ENCODE measurements around the gene SCYGR8. TPM values are rescaled to one million over a fixed set of nuclear protein-coding genes. Genes with fewer than 3 reads are reported as not detected.

SCYGR8 gene
- total RNA-seq, 2 experiments from 2014 or later, result not detected

- H3K27ac Mint-ChIP-seq, result no peak overlapping the region
- DNase-seq, result no peak
- peaks cover 24% of the 10 kb centered on the region for H3K27me3 Mint-ChIP-seq
- H3K36me3 Mint-ChIP-seq, result peaks cover 2% of the 10 kb centered on the region
- H3K4me1 Mint-ChIP-seq, result peaks cover 18% of the 10 kb centered on the region
- no peaks in the 10 kb centered on the region for H3K9me3 Mint-ChIP-seq
- H3K4me3 Mint-ChIP-seq, result no peak overlapping the region
These were observed 35.4 kb downstream of the SCYGR8 start for GRCh38 chr2:227780981-227781615.

GRCh38 chr2:227781841-227782240, 36.1 kb downstream of the SCYGR8 start:
- Mint-ChIP-seq H3K4me1 (peaks cover 14% of the 10 kb centered on the region), H3K9me3 (no peaks in the 10 kb centered on the region), H3K4me3 (no peak overlapping the region), H3K27me3 (peaks cover 30% of the 10 kb centered on the region), H3K27ac (no peak overlapping the region), H3K36me3 (peaks cover 2% of the 10 kb centered on the region)
- DNase-seq, result no peak

- Mint-ChIP-seq H3K4me3 (no peak overlapping the region), H3K9me3 (no peaks in the 10 kb centered on the region), H3K36me3 (peaks cover 2% of the 10 kb centered on the region), H3K27ac (peak overlapping the region; percentile 82), H3K27me3 (peaks cover 35% of the 10 kb centered on the region), H3K4me1 (peaks cover 14% of the 10 kb centered on the region)
- DNase-seq, result no peak
These were observed 37.1 kb downstream of the SCYGR8 start for GRCh38 chr2:227782804-227783203.

GRCh38 chr2:227783404-227784138, 37.9 kb downstream of the SCYGR8 start:
- Mint-ChIP-seq H3K27me3 (peaks cover 39% of the 10 kb centered on the region), H3K4me3 (peak overlapping the region; percentile 63), H3K36me3 (peaks cover 2% of the 10 kb centered on the region), H3K27ac (peak overlapping the region; percentile 82), H3K9me3 (no peaks in the 10 kb centered on the region), H3K4me1 (peaks cover 14% of the 10 kb centered on the region)
- peak; percentile 20 for DNase-seq

GRCh38 chr2:227785293-227785692, 39.6 kb downstream of the SCYGR8 start:
- Mint-ChIP-seq H3K27ac (no peak overlapping the region), H3K9me3 (no peaks in the 10 kb centered on the region), H3K36me3 (peaks cover 3% of the 10 kb centered on the region), H3K4me3 (no peak overlapping the region), H3K4me1 (peaks cover 14% of the 10 kb centered on the region), H3K27me3 (peaks cover 44% of the 10 kb centered on the region)
- no peak for DNase-seq

- no peaks in the 10 kb centered on the region for H3K9me3 Mint-ChIP-seq
- H3K36me3 Mint-ChIP-seq, result peaks cover 1% of the 10 kb centered on the region
- H3K4me1 Mint-ChIP-seq, result peaks cover 6% of the 10 kb centered on the region
- peaks cover 49% of the 10 kb centered on the region for H3K27me3 Mint-ChIP-seq
- H3K27ac Mint-ChIP-seq, result no peak overlapping the region
- DNase-seq, result no peak
- H3K4me3 Mint-ChIP-seq, result no peak overlapping the region
These were observed 42.9 kb downstream of the SCYGR8 start for GRCh38 chr2:227788561-227789018.

GRCh38 chr2:227789803-227790202, 44.1 kb downstream of the SCYGR8 start:
- Mint-ChIP-seq H3K9me3 (no peaks in the 10 kb centered on the region), H3K27ac (no peak overlapping the region), H3K4me3 (no peak overlapping the region), H3K36me3 (peaks cover 1% of the 10 kb centered on the region), H3K27me3 (peaks cover 49% of the 10 kb centered on the region), H3K4me1 (no peaks in the 10 kb centered on the region)
- no peak for DNase-seq

GRCh38 chr2:227793148-227793712, 47.5 kb downstream of the SCYGR8 start:
- Mint-ChIP-seq H3K27me3 (peaks cover 34% of the 10 kb centered on the region), H3K27ac (no peak overlapping the region), H3K4me3 (no peak overlapping the region), H3K36me3 (peaks cover 1% of the 10 kb centered on the region), H3K9me3 (no peaks in the 10 kb centered on the region), H3K4me1 (no peaks in the 10 kb centered on the region)
- no peak for DNase-seq

Other genes starting within 250 kb of the SCYGR8 start
- not detected for gene SCYGR2, start 147.0 kb upstream of the SCYGR8 start, total RNA-seq
- not detected for gene SCYGR3, start 131.1 kb upstream of the SCYGR8 start, total RNA-seq
- not detected for gene SCYGR4, start 128.4 kb upstream of the SCYGR8 start, total RNA-seq
- gene SCYGR5, start 79.1 kb upstream of the SCYGR8 start, total RNA-seq, result not detected
- gene SLC19A3, start 27.9 kb upstream of the SCYGR8 start, total RNA-seq, result not detected
- not detected for gene SCYGR6, start 21.1 kb upstream of the SCYGR8 start, total RNA-seq
- not detected for gene SCYGR7, start 17.6 kb upstream of the SCYGR8 start, total RNA-seq
- gene CCL20, start 67.9 kb downstream of the SCYGR8 start, total RNA-seq, result 1 to 10 TPM; 3.1 to 4.4 TPM
- gene DAW1, start 125.7 kb downstream of the SCYGR8 start, total RNA-seq, result not detected

Measured in activated naive CD8-positive, alpha-beta T cell treated with anti-CD3 and anti-CD28 coated beads for 36 hours (primary cell).